ENCODE measurements around the gene FLT3. TPM values are rescaled to one million over a fixed set of nuclear protein-coding genes. Genes with fewer than 3 reads are reported as not detected.

The FLT3 gene
- total and polyA plus RNA-seq, 10 of the 15 experiments (the other 5 are each of a cell fraction or from before 2014, with no cell fraction given), result 0.04 to 0.19 (median 0.11) TPM; not detected in 1

GRCh38 chr13:27977476-27978300 is 122.7 kb downstream of the FLT3 start:
- no peaks in the 10 kb centered on the region for H4K20me1 ChIP-seq (ENCODE audit: control insufficient read depth, insufficient read depth)
- H3K4me2 ChIP-seq (ENCODE audit: control insufficient read depth, insufficient read depth), result no peak overlapping the region
- no peak for ATAC-seq
- no peak for DNase-seq (ENCODE audit: low read depth, low spot score)
- ChIA-PET CTCF (interaction anchor here (9.6 kb wide), 1 partner anchor 150 kb away, joined by 238 read pairs; no protein-coding TSS in a partner anchor), POLR2A (no interaction called here), SMC1A (ENCODE audit: uncharacterized antibody, unreplicated experiment) (interaction anchor here (0.6 kb wide), 1 partner anchor 151 kb away, joined by 3 read pairs; no protein-coding TSS in a partner anchor), RAD21 (ENCODE audit: unreplicated experiment) (no interaction called here)
- 25% methylated on average over 74 of the region's 80 CpGs for WGBS (ENCODE audit: insufficient coverage, insufficient replicate concordance, low lambda C conversion rate, missing lambda C conversion rate)
- no TSS peak for BruUV-seq (replicated peaks)
- no peaks in the 10 kb centered on the region for H3K79me2 ChIP-seq (ENCODE audit: control insufficient read depth, insufficient read depth, low read length)
- H3K4me1 ChIP-seq (ENCODE audit: control insufficient read depth, insufficient read depth, low read length), result no peaks in the 10 kb centered on the region
- H3K27me3 ChIP-seq (replicated peaks in 1 of 2; ENCODE audit: control insufficient read depth in 2 of 2, insufficient read depth in 2 of 2, low read length in 1 of 2), result peaks cover 27 to 45% of the 10 kb centered on the region in 2 experiments
- no peak overlapping the region for H3K4me3 ChIP-seq
- TF ChIP-seq GATAD2B (conservative IDR thresholded peaks at IDR 0.05; ENCODE audit: low read depth) (no peak), PML (IDR thresholded peaks at IDR 0.05; ENCODE audit: low read length) (no peak), SP1 (IDR thresholded peaks at IDR 0.05; ENCODE audit: low read depth, low read length) (no peak), WRNIP1 (IDR thresholded peaks at IDR 0.05; ENCODE audit: borderline replicate concordance, low read depth, low read length) (no peak), HDAC6 (IDR thresholded peaks at IDR 0.05; ENCODE audit: unreplicated experiment) (peak; percentile 98), CEBPZ (IDR thresholded peaks at IDR 0.05; ENCODE audit: low read depth, low read length) (no peak), USF1 (IDR thresholded peaks at IDR 0.05; ENCODE audit: borderline replicate concordance, extremely low read length, insufficient read depth, low read depth, low read length) (no peak), NR2C2 (IDR thresholded peaks at IDR 0.05; ENCODE audit: borderline replicate concordance, control insufficient read depth, insufficient read length, low read depth) (no peak)
- no peak overlapping the region for H2AFZ ChIP-seq (ENCODE audit: control insufficient read depth, low read depth, low read length)
- no peaks in the 10 kb centered on the region for H3K36me3 ChIP-seq (ENCODE audit: control insufficient read depth in 2 of 2, insufficient read depth in 2 of 2, low read length in 1 of 2)
- no peak overlapping the region for H3K27ac ChIP-seq (ENCODE audit: control insufficient read depth, insufficient read depth)
- intact Hi-C loops (cut with micrococcal nuclease; ENCODE audit: unreplicated experiment), result no loop called here
- FAIRE-seq, result no peak
- H3K9ac ChIP-seq (ENCODE audit: control insufficient read depth, insufficient read depth, low read length), result no peak overlapping the region
- no peaks in the 10 kb centered on the region for H3K9me3 ChIP-seq (replicated peaks; ENCODE audit: control insufficient read depth, insufficient read depth, low read length)
- in situ Hi-C loops (cut with MboI), result no loop called here
